ENCODE measurements around the gene GRIK2.

GRIK2 gene

DNA sequence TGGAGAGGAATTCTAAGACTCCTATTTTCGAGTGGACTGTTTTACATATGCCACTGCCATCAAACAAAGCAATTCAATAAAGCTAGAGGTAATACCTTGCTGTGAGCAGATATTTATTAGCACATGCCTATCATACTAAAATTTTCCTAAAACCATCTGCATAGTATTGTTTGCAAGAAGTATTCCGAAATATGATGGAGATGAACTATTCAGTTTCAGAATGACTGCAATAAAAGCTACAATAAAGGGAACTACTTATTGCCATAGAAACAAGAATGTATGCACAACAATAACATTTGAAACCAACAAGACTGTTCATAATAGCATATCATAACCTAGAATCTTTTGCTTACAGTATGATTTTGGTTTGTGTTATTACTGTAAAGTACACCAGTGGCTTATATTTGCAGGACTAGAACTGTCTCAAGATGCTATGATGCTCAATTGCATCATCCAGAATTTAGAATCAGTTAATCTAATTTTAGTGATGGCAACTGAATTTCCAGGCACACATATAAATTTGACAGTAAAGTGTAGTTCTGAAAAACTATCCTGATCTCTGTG is 144.3 kb downstream of the GRIK2 start:
- H3K4me3 ChIP-seq (ENCODE audit: low read length): no peak overlapping the region
- H3K4me1 ChIP-seq (ENCODE audit: insufficient read depth, low read length): no peaks in the 10 kb centered on the region
- no peaks in the 10 kb centered on the region for H3K9me3 ChIP-seq (ENCODE audit: low read length)
- no peak overlapping the region for H2AFZ ChIP-seq (ENCODE audit: low read depth, low read length)
- H3K27me3 ChIP-seq (ENCODE audit: insufficient read depth, low read length): no peaks in the 10 kb centered on the region
- no peaks in the 10 kb centered on the region for H3K36me3 ChIP-seq (ENCODE audit: insufficient read depth, low read length)

DNA sequence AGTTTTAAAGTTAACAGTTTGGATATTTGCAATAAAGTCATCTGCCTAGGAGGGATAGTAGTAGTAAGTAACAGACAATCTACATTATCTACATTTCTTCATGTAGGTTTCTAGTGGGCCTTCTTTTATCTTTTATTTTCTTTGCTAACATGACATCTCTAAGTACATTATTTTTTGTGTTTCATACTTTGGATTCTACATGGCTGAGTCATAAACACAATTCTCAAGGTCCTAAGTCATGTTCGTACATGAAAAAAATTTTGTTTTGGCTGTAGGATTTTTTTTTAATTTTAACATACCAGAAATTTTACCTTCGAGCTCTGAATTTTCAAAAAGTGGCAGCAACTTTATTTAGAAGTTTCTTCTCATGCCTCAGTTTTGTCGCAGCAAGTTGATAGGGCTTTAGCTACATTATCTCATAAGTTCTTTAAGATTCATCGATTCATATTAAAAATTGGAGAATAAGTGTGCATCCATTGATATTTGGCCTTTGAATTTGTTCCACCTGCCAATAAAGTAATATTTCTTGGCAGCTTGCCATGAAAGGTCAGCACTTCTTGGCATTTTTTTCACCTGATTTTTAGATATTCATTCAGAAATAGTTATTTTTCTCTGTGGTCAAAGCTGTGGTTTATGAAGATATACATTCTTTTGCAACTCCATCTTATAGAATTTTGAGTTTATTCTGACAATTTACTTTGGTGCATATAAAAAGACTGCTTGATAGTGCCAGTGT is 146.2 kb downstream of the GRIK2 start:
- H2AFZ ChIP-seq (ENCODE audit: low read depth, low read length): no peak overlapping the region
- no peak overlapping the region for H3K4me3 ChIP-seq (ENCODE audit: low read length)
- no peaks in the 10 kb centered on the region for H3K9me3 ChIP-seq (ENCODE audit: low read length)
- no peaks in the 10 kb centered on the region for H3K36me3 ChIP-seq (ENCODE audit: insufficient read depth, low read length)
- H3K4me1 ChIP-seq (ENCODE audit: insufficient read depth, low read length): no peaks in the 10 kb centered on the region
- no peaks in the 10 kb centered on the region for H3K27me3 ChIP-seq (ENCODE audit: insufficient read depth, low read length)

- no peaks in the 10 kb centered on the region for H3K4me1 ChIP-seq (ENCODE audit: insufficient read depth, low read length)
- no peaks in the 10 kb centered on the region for H3K9me3 ChIP-seq (ENCODE audit: low read length)
- no peaks in the 10 kb centered on the region for H3K27me3 ChIP-seq (ENCODE audit: insufficient read depth, low read length)
- no peak overlapping the region for H3K4me3 ChIP-seq (ENCODE audit: low read length)
- no peaks in the 10 kb centered on the region for H3K36me3 ChIP-seq (ENCODE audit: insufficient read depth, low read length)
- H2AFZ ChIP-seq (ENCODE audit: low read depth, low read length): no peak overlapping the region
These were observed 148.4 kb downstream of the GRIK2 start for GRCh38 chr6:101541894-101542293.

GRCh38 chr6:101543796-101544195 is 150.3 kb downstream of the GRIK2 start:
- Histone ChIP-seq H3K4me3 (ENCODE audit: low read length) (no peak overlapping the region), H3K4me1 (ENCODE audit: insufficient read depth, low read length) (no peaks in the 10 kb centered on the region), H3K36me3 (ENCODE audit: insufficient read depth, low read length) (no peaks in the 10 kb centered on the region)

GRCh38 chr6:101544286-101544685 is 150.8 kb downstream of the GRIK2 start:
- Histone ChIP-seq H3K4me3 (ENCODE audit: low read length) (no peak overlapping the region), H3K36me3 (ENCODE audit: insufficient read depth, low read length) (no peaks in the 10 kb centered on the region), H3K27me3 (ENCODE audit: insufficient read depth, low read length) (no peaks in the 10 kb centered on the region)

More at GRCh38 chr6:101543796-101544195, 150.3 kb downstream of the GRIK2 start:
- H3K27me3 ChIP-seq (ENCODE audit: insufficient read depth, low read length): no peaks in the 10 kb centered on the region
- H2AFZ ChIP-seq (ENCODE audit: low read depth, low read length): no peak overlapping the region
- H3K9me3 ChIP-seq (ENCODE audit: low read length): no peaks in the 10 kb centered on the region

DNA sequence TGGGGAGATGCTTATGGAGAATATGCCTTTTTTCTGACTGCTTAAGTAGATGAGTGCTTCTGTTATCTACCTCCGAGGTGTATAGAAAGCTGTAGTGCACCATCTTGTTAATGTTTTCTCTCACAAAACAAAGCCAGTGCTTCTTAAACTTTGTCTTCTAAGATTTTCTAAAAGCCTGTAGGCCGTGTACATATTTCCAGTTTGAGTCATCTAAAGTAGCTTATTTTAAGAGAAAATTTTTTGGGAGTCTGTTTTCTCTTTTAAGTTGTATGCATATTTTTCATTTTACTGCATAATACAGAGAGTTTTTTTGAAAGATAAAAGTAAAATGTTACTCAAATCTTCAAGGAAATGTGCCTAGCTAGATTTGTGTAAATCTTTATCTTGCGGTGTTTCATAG is 151.7 kb downstream of the GRIK2 start:
- no peak overlapping the region for H2AFZ ChIP-seq (ENCODE audit: low read depth, low read length)
- H3K36me3 ChIP-seq (ENCODE audit: insufficient read depth, low read length): no peaks in the 10 kb centered on the region
- H3K27me3 ChIP-seq (ENCODE audit: insufficient read depth, low read length): no peaks in the 10 kb centered on the region
- no peaks in the 10 kb centered on the region for H3K9me3 ChIP-seq (ENCODE audit: low read length)
- H3K4me1 ChIP-seq (ENCODE audit: insufficient read depth, low read length): no peaks in the 10 kb centered on the region
- H3K4me3 ChIP-seq (ENCODE audit: low read length): no peak overlapping the region

More at GRCh38 chr6:101544286-101544685, 150.8 kb downstream of the GRIK2 start:
- Histone ChIP-seq H3K4me1 (ENCODE audit: insufficient read depth, low read length) (no peaks in the 10 kb centered on the region), H3K9me3 (ENCODE audit: low read length) (no peaks in the 10 kb centered on the region), H2AFZ (ENCODE audit: low read depth, low read length) (no peak overlapping the region)

- Histone ChIP-seq H3K9me3 (ENCODE audit: low read length) (no peaks in the 10 kb centered on the region), H3K36me3 (ENCODE audit: insufficient read depth, low read length) (no peaks in the 10 kb centered on the region), H2AFZ (ENCODE audit: low read depth, low read length) (no peak overlapping the region), H3K27me3 (ENCODE audit: insufficient read depth, low read length) (no peaks in the 10 kb centered on the region), H3K4me3 (ENCODE audit: low read length) (no peak overlapping the region), H3K4me1 (ENCODE audit: insufficient read depth, low read length) (no peaks in the 10 kb centered on the region)
These were observed 156.9 kb downstream of the GRIK2 start for GRCh38 chr6:101550451-101550850.

GRCh38 chr6:101554231-101554630 is 160.7 kb downstream of the GRIK2 start:
- H3K9me3 ChIP-seq (ENCODE audit: low read length): no peaks in the 10 kb centered on the region
- no peaks in the 10 kb centered on the region for H3K36me3 ChIP-seq (ENCODE audit: insufficient read depth, low read length)
- H3K4me3 ChIP-seq (ENCODE audit: low read length): no peak overlapping the region
- no peaks in the 10 kb centered on the region for H3K4me1 ChIP-seq (ENCODE audit: insufficient read depth, low read length)
- H2AFZ ChIP-seq (ENCODE audit: low read depth, low read length): no peak overlapping the region
- no peaks in the 10 kb centered on the region for H3K27me3 ChIP-seq (ENCODE audit: insufficient read depth, low read length)

DNA sequence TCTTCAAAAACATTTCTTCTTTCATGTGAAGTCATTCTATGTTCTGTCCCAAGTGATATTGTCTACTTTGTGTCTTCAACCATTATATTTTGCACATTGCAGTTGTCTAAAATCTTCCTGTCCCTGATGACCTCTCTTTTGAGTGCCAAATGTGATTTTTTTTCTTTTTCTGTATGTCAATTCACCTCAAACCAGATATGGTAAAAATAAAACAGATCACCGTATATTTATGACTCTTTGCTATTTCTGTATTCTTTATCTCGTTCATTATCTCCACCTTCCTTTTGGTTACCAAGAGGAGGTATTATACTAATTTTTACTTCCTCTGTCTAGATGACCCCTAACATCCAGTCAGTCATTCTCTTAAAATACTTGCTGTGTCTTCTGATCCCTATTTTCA is 165.2 kb downstream of the GRIK2 start:
- no peaks in the 10 kb centered on the region for H3K27me3 ChIP-seq (ENCODE audit: insufficient read depth, low read length)
- no peak overlapping the region for H3K4me3 ChIP-seq (ENCODE audit: low read length)
- no peak overlapping the region for H2AFZ ChIP-seq (ENCODE audit: low read depth, low read length)
- H3K4me1 ChIP-seq (ENCODE audit: insufficient read depth, low read length): no peaks in the 10 kb centered on the region
- H3K9me3 ChIP-seq (ENCODE audit: low read length): no peaks in the 10 kb centered on the region
- no peaks in the 10 kb centered on the region for H3K36me3 ChIP-seq (ENCODE audit: insufficient read depth, low read length)

GRCh38 chr6:101572627-101573026 is 179.1 kb downstream of the GRIK2 start:
- Histone ChIP-seq H3K4me3 (ENCODE audit: low read length) (no peak overlapping the region), H2AFZ (ENCODE audit: low read depth, low read length) (no peak overlapping the region), H3K36me3 (ENCODE audit: insufficient read depth, low read length) (no peaks in the 10 kb centered on the region), H3K4me1 (ENCODE audit: insufficient read depth, low read length) (no peaks in the 10 kb centered on the region), H3K27me3 (ENCODE audit: insufficient read depth, low read length) (no peaks in the 10 kb centered on the region), H3K9me3 (ENCODE audit: low read length) (no peaks in the 10 kb centered on the region)

DNA sequence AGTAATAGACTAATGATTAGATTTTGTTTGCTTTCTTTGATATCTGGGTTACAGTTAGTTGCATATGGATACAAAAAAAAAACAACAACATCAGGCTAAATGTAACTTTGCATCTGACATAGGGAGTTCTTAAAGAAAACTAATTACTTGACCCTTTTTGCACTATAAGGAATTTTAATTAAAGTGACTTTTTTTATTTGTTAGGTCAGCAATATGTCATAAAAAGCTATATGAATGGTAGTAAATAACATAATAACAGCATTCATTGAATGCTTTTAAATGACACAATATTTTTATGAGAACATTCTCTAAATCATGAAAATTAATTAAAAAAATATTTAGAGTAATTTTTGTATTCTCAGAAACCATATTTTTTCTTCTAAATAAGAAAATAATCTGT is 183.6 kb downstream of the GRIK2 start:
- H3K9me3 ChIP-seq (ENCODE audit: low read length): no peaks in the 10 kb centered on the region
- H3K36me3 ChIP-seq (ENCODE audit: insufficient read depth, low read length): no peaks in the 10 kb centered on the region
- no peaks in the 10 kb centered on the region for H3K4me1 ChIP-seq (ENCODE audit: insufficient read depth, low read length)
- H2AFZ ChIP-seq (ENCODE audit: low read depth, low read length): no peak overlapping the region
- H3K27me3 ChIP-seq (ENCODE audit: insufficient read depth, low read length): no peaks in the 10 kb centered on the region
- H3K4me3 ChIP-seq (ENCODE audit: low read length): no peak overlapping the region

- no peak overlapping the region for H2AFZ ChIP-seq (ENCODE audit: low read depth, low read length)
- no peaks in the 10 kb centered on the region for H3K27me3 ChIP-seq (ENCODE audit: insufficient read depth, low read length)
- H3K9me3 ChIP-seq (ENCODE audit: low read length): no peaks in the 10 kb centered on the region
- peaks cover 8% of the 10 kb centered on the region for H3K4me1 ChIP-seq (ENCODE audit: insufficient read depth, low read length)
- no peak overlapping the region for H3K4me3 ChIP-seq (ENCODE audit: low read length)
- H3K36me3 ChIP-seq (ENCODE audit: insufficient read depth, low read length): no peaks in the 10 kb centered on the region
These were observed 184.8 kb downstream of the GRIK2 start for GRCh38 chr6:101578306-101578705.

DNA sequence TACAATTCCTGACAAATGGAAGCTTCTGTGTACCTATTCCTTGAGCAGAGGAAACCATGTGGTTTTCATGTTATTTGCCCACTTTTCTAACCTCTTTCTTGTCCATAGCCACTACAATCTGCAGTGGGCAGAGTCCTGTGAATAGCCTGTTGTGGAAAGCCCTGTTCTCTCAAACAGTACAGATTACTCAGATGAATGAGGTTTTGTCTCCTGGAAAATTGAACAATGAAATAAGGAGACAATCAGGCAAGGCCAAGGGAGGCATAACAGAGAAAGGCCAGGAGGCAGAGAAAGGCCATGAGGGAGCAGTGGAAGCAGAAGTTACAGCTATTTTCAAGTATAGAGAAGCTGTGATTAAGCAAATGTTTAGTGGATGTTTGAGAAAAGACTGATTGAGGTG is 189.3 kb downstream of the GRIK2 start:
- Histone ChIP-seq H3K4me3 (ENCODE audit: low read length) (no peak overlapping the region), H3K36me3 (ENCODE audit: insufficient read depth, low read length) (no peaks in the 10 kb centered on the region), H2AFZ (ENCODE audit: low read depth, low read length) (peak overlapping the region; percentile 70), H3K4me1 (ENCODE audit: insufficient read depth, low read length) (peaks cover 11% of the 10 kb centered on the region), H3K27me3 (ENCODE audit: insufficient read depth, low read length) (no peaks in the 10 kb centered on the region), H3K9me3 (ENCODE audit: low read length) (no peaks in the 10 kb centered on the region)

DNA sequence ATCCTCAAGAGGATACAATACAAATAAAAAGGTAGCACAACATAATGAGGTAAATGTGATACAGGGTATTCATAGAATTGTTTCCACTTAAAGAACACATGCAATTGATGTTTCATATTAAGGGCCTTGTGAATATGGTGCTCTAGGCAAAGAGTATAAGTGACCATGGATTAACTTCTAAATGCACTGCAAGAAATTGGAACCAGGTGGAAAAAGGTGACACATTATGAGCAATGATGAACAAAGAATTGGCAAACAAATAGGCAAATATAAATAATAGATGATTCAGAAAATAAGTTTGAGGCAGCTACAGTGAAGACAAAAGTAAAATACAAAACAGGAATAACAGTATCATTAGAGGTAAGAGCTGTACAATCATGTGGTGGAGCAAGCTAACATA is 192.0 kb downstream of the GRIK2 start:
- H3K4me3 ChIP-seq (ENCODE audit: low read length): no peak overlapping the region
- no peaks in the 10 kb centered on the region for H3K9me3 ChIP-seq (ENCODE audit: low read length)
- no peaks in the 10 kb centered on the region for H3K36me3 ChIP-seq (ENCODE audit: insufficient read depth, low read length)
- peaks cover 11% of the 10 kb centered on the region for H3K4me1 ChIP-seq (ENCODE audit: insufficient read depth, low read length)
- H2AFZ ChIP-seq (ENCODE audit: low read depth, low read length): no peak overlapping the region
- no peaks in the 10 kb centered on the region for H3K27me3 ChIP-seq (ENCODE audit: insufficient read depth, low read length)
